ENCODE data around the gene RRAS2. TPM values are rescaled to one million over a fixed set of nuclear protein-coding genes. Genes with fewer than 3 reads are reported as not detected.

RRAS2 gene
- total RNA-seq, 1 donor from 2014 or later, result 45.5 TPM

DNA sequence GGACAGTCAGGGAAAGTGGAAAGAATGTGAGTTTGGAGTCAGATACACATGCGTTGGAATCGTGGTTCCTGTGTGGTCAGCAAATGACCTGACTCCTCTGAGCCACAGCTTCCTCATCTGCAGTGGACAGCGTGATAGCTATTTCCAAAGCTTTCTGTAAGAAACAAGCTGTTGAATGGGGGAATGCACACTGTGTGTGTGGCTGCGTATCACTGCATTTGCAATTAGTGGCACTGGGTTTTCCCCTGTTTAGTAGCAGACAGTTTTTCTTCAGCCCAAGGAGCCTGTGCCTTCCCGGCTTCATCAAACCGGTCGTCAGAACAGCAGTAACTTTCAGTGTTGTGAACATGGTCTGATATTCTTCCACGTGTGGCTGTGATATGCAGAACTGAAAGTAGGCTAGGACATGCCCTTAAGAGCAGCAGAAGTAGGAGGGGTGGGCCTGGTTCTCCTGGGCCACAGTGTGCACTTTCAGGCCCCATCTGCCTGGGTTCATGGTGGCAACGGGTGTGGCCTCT lies 121.5 kb downstream of the RRAS2 start:
- Mint-ChIP-seq H3K27ac (no peak overlapping the region), H3K4me1 (ENCODE audit: low read depth) (no peaks in the 10 kb centered on the region), H3K27me3 (peaks cover 26% of the 10 kb centered on the region), H3K9me3 (ENCODE audit: low read depth) (no peaks in the 10 kb centered on the region), H3K36me3 (ENCODE audit: insufficient read depth) (no peaks in the 10 kb centered on the region), H3K4me3 (ENCODE audit: low read depth) (no peak overlapping the region)
- DNase-seq (ENCODE audit: low spot score, unreplicated experiment), result no peak
- TF ChIP-seq, protein P1, sequence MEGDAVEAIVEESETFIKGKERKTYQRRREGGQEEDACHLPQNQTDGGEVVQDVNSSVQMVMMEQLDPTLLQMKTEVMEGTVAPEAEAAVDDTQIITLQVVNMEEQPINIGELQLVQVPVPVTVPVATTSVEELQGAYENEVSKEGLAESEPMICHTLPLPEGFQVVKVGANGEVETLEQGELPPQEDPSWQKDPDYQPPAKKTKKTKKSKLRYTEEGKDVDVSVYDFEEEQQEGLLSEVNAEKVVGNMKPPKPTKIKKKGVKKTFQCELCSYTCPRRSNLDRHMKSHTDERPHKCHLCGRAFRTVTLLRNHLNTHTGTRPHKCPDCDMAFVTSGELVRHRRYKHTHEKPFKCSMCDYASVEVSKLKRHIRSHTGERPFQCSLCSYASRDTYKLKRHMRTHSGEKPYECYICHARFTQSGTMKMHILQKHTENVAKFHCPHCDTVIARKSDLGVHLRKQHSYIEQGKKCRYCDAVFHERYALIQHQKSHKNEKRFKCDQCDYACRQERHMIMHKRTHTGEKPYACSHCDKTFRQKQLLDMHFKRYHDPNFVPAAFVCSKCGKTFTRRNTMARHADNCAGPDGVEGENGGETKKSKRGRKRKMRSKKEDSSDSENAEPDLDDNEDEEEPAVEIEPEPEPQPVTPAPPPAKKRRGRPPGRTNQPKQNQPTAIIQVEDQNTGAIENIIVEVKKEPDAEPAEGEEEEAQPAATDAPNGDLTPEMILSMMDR (IDR thresholded peaks at IDR 0.05; ENCODE audit: unreplicated experiment), result no peak

DNA sequence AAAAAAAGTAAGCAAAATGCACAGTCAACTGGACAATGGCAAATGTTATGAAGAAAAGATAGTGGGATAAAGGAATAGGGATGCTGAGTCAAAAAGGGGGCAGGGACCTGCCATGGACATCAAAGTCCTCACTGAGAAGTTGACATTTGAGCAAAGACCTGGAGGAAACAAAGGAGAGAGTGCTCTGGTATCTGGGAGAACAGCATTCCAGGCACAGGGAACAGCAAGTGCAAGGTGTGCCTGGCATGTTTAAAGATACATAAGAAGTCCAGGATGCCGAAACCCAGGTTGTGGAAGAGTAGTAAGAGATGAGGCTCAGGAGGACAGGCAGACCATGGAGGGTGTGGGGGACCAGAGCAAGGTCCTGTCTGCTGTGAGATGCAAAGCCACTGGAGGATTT lies 123.3 kb downstream of the RRAS2 start:
- no peaks in the 10 kb centered on the region for H3K9me3 Mint-ChIP-seq (ENCODE audit: low read depth)
- TF ChIP-seq, protein P1 (IDR thresholded peaks at IDR 0.05; ENCODE audit: unreplicated experiment), result no peak
- peaks cover 32% of the 10 kb centered on the region for H3K27me3 Mint-ChIP-seq
- H3K4me3 Mint-ChIP-seq (ENCODE audit: low read depth), result no peak overlapping the region
- no peak overlapping the region for H3K27ac Mint-ChIP-seq
- no peaks in the 10 kb centered on the region for H3K36me3 Mint-ChIP-seq (ENCODE audit: insufficient read depth)
- H3K4me1 Mint-ChIP-seq (ENCODE audit: low read depth), result no peaks in the 10 kb centered on the region
- no peak for DNase-seq (ENCODE audit: low spot score, unreplicated experiment)

DNA sequence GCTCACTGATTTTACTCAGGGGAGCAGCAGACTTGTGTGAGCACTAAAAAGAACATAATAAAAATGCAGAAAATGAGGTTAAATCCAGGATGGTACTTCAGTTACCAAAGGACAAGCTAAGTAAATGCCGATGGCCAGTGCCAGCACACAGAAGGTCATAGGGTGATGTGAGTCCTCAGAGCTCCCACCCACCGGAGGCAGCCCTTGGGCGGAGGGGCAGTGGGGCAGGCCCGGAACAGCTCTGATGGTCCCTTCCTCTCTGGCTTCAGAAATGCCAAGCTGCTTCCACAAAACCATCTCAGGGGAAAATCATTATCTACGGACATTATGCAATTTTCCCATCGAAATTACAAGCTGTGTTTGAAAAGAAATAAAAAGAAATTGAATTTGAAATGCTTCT lies 124.5 kb downstream of the RRAS2 start:
- no peak overlapping the region for H3K27ac Mint-ChIP-seq
- no peak for DNase-seq (ENCODE audit: low spot score, unreplicated experiment)
- H3K4me1 Mint-ChIP-seq (ENCODE audit: low read depth), result no peaks in the 10 kb centered on the region
- H3K36me3 Mint-ChIP-seq (ENCODE audit: insufficient read depth), result no peaks in the 10 kb centered on the region
- no peak overlapping the region for H3K4me3 Mint-ChIP-seq (ENCODE audit: low read depth)
- peaks cover 44% of the 10 kb centered on the region for H3K27me3 Mint-ChIP-seq
- TF ChIP-seq, protein P1 (IDR thresholded peaks at IDR 0.05; ENCODE audit: unreplicated experiment), result no peak
- H3K9me3 Mint-ChIP-seq (ENCODE audit: low read depth), result no peaks in the 10 kb centered on the region

GRCh38 chr11:14232652-14233051 lies 126.3 kb downstream of the RRAS2 start:
- Mint-ChIP-seq H3K36me3 (ENCODE audit: insufficient read depth) (no peaks in the 10 kb centered on the region), H3K27ac (no peak overlapping the region), H3K4me1 (ENCODE audit: low read depth) (no peaks in the 10 kb centered on the region), H3K4me3 (ENCODE audit: low read depth) (no peak overlapping the region), H3K9me3 (ENCODE audit: low read depth) (no peaks in the 10 kb centered on the region), H3K27me3 (peaks cover 50% of the 10 kb centered on the region)
- DNase-seq (ENCODE audit: low spot score, unreplicated experiment), result no peak
- TF ChIP-seq, protein P1 (IDR thresholded peaks at IDR 0.05; ENCODE audit: unreplicated experiment), result peak; percentile 34

DNA sequence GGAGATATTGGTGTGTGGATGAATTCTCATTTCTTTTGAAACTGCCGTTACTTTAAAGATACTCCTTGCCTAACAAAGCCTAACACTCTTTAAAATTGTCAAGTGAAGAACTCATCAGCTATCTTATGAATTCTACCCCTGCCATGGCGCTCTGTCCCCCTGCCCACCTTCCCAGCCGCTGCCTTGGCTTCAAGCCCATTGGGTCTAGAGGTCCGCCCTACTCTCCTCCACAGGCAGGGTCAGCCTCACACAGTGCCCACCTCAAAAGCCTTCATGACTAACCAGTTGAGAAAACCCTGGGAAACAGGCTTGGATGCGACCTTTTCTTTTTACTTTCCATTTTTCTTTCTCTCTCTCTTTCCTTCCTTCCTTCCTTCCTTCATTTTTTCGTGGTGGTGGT lies 128.6 kb downstream of the RRAS2 start:
- no peaks in the 10 kb centered on the region for H3K4me1 Mint-ChIP-seq (ENCODE audit: low read depth)
- peaks cover 36% of the 10 kb centered on the region for H3K27me3 Mint-ChIP-seq
- H3K36me3 Mint-ChIP-seq (ENCODE audit: insufficient read depth), result no peaks in the 10 kb centered on the region
- H3K4me3 Mint-ChIP-seq (ENCODE audit: low read depth), result no peak overlapping the region
- no peak overlapping the region for H3K27ac Mint-ChIP-seq
- no peak for DNase-seq (ENCODE audit: low spot score, unreplicated experiment)
- H3K9me3 Mint-ChIP-seq (ENCODE audit: low read depth), result peaks cover 3% of the 10 kb centered on the region
- TF ChIP-seq, protein P1 (IDR thresholded peaks at IDR 0.05; ENCODE audit: unreplicated experiment), result no peak
